Thyroid gland (tissue), 4 donors: ENCODE measurements around the gene MKNK1.

Source experiments
- CTCF ChIP-seq, 6 experiments: fragments of 200-600 bp in 3 of 6; fragments of 450-650 bp in 3 of 6; sonication (generic) in 3 of 6; IDR thresholded peaks; one replicate each; pipeline ENCODE4 v1.5.1; 2016 to 2019; ENCODE audit warnings: antibody characterized with exemption in 6 of 6, mild to moderate bottlenecking in 2 of 6, inconsistent platforms in 1 of 6, moderate library complexity in 1 of 6
- POLR2A ChIP-seq, 2 donors: fragments of 450-650 bp; IDR thresholded peaks; one replicate each; pipeline ENCODE4 v1.6.1; 2017; ENCODE audit warnings: antibody characterized with exemption in 2 of 2, mild to moderate bottlenecking in 2 of 2, moderate library complexity in 1 of 2

DNA sequence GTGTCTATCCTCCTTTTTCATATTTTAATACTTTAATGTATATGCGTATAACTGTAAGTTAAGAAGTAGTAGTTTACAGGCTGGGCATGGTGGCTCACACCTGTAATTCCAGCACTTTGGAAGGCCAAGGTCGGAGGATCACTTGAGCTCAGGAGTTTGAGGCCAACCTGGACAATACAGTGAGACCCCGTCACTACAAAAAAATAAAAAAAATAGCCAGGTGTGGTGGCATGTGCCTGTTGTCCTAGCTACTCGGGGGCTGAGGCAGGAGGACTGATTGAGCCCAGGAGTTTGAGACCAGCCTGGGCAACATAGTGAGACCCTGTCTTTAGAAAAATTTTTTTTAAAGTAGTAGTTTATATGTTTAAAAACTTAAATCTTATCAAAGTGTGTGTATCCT, 41.7 kb upstream of the MKNK1 start:
- TF ChIP-seq CTCF (IDR thresholded peaks at IDR 0.05) (no peak), POLR2A (IDR thresholded peaks at IDR 0.05) (no peak)
